Epithelial cell of esophagus (primary cell): ENCODE data around the gene PABPC1L.

Experiments used
- DNase-seq: peaks from one replicate; pipeline ENCODE4 v3.0.0; 2010; ENCODE audit warnings: low read depth
- H3K4me3 ChIP-seq: 2 replicates; pipeline ENCODE4 v1.5.1; 2011; ENCODE audit warnings: mild to moderate bottlenecking, low read length, control low read depth
- CTCF ChIP-seq: IDR thresholded peaks from 2 replicates; pipeline ENCODE4 v1.5.1; 2011; ENCODE audit warnings: low read depth, mild to moderate bottlenecking, low read length, control low read depth, inconsistent platforms; ENCODE audit not compliant: insufficient read depth; ENCODE audit errors: missing control alignments

The PABPC1L gene

GRCh38 chr20:44960103-44960852, 50.4 kb downstream of the PABPC1L start, which contains the start of gene TOMM34:
TOMM34 (minus strand) TSS chr20:44960397; CDS start chr20:44960333, 64 bp downstream.
- peak within 1 kb of the TSS; percentile 68 for H3K4me3 ChIP-seq
- TF ChIP-seq CTCF, result no peak
- DNase-seq, result peak; percentile 94

- DNase-seq, result no peak
- no peak overlapping the region for H3K4me3 ChIP-seq
- TF ChIP-seq CTCF, result no peak
Observed at GRCh38 chr20:44961011-44961869, 51.4 kb downstream of the PABPC1L start.

GRCh38 chr20:44961870-44962267, 52.0 kb downstream of the PABPC1L start:
- no peak overlapping the region for H3K4me3 ChIP-seq
- peak; percentile 59 for DNase-seq
- no peak for TF ChIP-seq CTCF

GRCh38 chr20:44962483-44962882, 52.6 kb downstream of the PABPC1L start:
- H3K4me3 ChIP-seq, result no peak overlapping the region
- no peak for TF ChIP-seq CTCF
- peak; percentile 64 for DNase-seq

- DNase-seq, result no peak
- H3K4me3 ChIP-seq, result no peak overlapping the region
- TF ChIP-seq CTCF, result no peak
Observed at GRCh38 chr20:44963325-44964215, 53.7 kb downstream of the PABPC1L start.

- TF ChIP-seq CTCF, result no peak
- peak overlapping the region; percentile 97 for H3K4me3 ChIP-seq
- no peak for DNase-seq
Observed at GRCh38 chr20:44965651-44966029, 55.8 kb downstream of the PABPC1L start.
